Renal cortex interstitium (tissue), 15 donors: ENCODE data around the gene C12orf42. TPM values are rescaled to one million over a fixed set of nuclear protein-coding genes. Genes with fewer than 3 reads are reported as not detected.
A peak's percentile ranks its signal among the peaks of the same experiment; 100 is the strongest.

ENCODE experiments used
- DNase-seq, 11 donors: peaks; one replicate each; pipeline ENCODE4 v3.0.0-alpha.2; 2013; ENCODE audit warnings: low read depth in 9 of 11, low spot score in 4 of 11; ENCODE audit errors: extremely low read depth in 1 of 11
- long read RNA-seq, 16 experiments: transcript quantifications; one replicate each; lab custom pipeline, GENCODE V29; 2026
- polyA plus RNA-seq, 3 donors: library from polyadenylated mRNA; unstranded; fragments of 120-200 nt; gene quantifications; one replicate each; pipeline ENCODE4 v1.2.1, GENCODE V29; 2013; ENCODE audit not compliant: insufficient read length in 3 of 3

C12orf42 gene
- under 1 TPM in 1 of 3 donors, not detected in 2; 0.13 TPM for polyA plus RNA-seq
- long read RNA-seq, donor 1, result 0 reads
- long read RNA-seq, donor 2, result 0 reads
- long read RNA-seq, donor 3, result 0 reads
- long read RNA-seq, donor 4, result 0 reads
- long read RNA-seq, donor 5, result 0 reads
- long read RNA-seq, donor 6, result 0 reads
- long read RNA-seq, donor 7, result 0 reads
- long read RNA-seq, donor 8, result 0 reads
- long read RNA-seq, donor 9, result 0 reads
- long read RNA-seq, donor 10, result 0 reads
- long read RNA-seq, donor 11, result 0 reads
- long read RNA-seq, donor 12, result 0 reads
- long read RNA-seq, donor 13, result 0 reads
- long read RNA-seq, donor 14, result 0 reads
- long read RNA-seq, donor 15, result 0 reads
- long read RNA-seq, donor 16, result 0 reads

DNA sequence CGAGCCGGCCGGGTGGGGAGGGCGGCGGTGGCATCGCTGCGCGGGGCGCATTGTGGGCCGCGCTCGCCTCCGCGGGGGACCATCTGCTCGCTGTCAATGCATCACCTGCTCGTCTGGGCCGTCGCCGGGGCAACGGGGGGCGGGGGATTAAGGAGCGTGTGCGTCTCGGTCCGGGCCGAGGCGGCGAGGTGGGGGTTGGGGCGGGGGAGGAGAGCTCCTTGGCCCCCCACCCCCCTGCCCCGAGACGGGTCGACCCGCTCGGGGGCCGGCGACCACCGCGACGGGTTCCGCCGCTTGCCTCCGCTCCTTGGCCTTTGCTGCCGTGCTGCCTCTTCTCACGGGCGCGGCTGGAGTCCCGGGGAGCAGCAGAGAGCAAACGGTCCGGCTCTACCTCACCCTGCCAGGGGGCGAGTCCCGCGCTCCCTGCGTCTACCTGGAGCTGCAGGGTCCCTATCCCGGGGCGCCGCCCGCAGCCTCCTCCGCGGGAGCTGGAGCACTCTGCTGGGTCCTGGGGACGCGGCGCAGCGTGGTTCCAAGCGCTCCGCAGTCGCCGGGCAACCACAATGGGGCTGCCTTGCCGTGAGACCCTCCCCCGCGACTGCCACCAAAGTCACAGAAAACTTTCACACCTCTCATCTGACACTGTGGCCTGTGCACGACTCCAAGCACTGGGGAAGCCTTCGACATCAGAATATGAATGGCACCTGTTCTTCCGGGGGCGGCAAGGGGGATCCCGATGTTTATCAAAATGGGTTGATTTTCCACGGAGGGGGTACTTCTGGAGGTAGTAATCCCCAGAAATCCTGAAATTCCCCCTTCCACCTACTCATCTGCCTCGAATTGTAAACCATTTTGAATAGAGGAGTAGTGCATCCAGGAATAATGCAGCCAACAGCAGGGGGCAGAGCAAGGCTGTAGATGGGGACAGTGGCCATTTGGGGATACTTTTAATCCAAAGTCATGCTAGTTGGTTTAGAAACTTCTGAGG lies at the start of gene C12orf42:
Gene C12orf42 (minus strand): TSS at position 500 of the 988 bp plus-strand sequence. CDS start 17,542 bp downstream, outside the sequence.
- DNase-seq, result peak in 9 of 11 donors; percentile 24 to 40 (median 36)

DNA sequence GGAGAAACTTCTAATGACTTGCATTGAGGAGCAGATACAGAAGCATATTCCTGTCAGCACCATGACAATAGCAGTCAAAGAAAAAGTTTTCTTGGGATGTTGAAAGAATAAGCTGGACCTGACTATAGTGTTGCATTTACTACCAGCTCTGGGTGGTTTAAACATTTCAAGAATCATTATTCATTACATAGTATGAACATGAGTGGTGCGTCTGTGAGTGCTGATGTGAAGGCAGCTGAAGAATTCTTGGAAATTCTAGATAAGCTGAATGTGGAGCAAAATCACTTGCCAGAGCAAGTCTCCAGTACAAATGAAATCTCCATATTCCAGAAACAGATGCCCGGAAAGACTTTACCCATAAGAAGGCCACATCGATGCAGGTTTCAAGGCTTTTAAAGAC lies 46.3 kb upstream of the C12orf42 start:
- DNase-seq, result no peak

DNA sequence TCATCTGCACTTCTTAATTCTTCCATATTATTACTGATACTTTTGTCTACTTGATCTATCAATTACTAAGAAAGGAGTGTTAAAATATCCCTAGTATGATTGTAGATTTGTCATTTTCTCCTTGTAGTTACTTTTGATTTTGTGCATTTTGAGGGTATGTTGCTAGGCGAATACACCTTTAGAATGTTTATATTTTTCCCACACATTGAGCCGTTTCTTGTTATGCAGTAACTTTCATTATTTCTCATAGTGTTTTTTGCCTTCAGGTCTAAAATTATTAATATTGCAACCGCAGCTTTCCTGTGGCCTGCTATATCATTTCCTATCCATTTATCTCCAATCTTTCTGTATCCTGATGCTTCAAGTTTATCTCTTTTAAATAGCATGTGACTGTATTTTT lies 44.6 kb upstream of the C12orf42 start:
- no peak for DNase-seq

DNA sequence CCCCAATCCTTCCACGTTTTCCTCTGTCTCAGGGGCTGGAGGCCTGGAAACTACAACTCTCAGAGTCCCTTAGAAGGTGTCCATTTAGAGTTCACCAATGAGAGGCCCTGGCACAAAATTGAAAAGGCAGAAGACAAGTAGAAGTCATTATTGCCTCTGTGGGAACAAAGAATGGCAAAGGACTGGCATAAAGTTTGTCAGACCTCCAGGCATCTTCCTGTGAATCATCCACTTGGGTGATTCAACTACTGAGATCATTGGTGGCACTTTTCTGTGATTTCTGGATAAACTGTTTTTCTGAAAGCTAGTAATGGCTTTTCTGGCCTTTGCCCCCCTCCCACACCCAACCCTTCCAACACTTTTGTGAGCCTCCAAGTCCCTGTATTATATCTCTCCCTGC lies 42.6 kb upstream of the C12orf42 start:
- no peak for DNase-seq

DNA sequence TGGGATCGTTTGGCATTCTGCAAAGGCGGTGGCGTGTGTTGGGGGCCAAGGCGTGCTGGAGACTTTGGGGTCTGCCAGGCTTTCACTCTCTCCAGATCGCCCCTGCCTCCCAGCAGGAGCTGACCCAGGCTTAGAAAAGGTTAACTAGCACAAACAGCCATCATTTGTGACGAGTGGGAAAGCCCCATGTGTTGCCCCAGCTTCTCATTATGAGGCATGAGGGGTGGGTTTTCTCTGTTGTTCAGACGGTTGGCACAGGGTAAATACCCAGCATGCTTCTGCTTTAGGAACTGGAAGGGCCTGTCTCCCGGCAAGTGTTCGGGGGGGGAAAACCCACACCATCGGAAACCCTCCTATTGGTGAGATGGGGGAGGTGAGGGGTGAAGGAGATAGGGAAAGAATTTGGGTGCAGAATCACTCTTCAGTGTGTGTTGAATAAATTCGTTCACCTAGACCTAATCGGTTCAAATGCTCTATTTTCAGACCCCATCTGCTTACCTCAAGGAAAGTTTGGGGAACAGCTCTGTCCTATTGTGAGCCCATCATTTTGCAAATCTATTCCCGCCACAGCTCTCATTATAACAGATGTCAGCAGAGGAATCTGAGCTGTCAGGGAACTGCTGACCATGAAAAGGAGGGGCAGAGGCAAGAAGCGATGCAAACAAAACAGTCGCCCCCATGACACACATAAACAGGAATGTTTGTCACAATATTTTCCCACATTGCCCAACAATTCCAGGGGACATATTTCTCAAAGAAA lies 34.7 kb upstream of the C12orf42 start:
- DNase-seq, result no peak

DNA sequence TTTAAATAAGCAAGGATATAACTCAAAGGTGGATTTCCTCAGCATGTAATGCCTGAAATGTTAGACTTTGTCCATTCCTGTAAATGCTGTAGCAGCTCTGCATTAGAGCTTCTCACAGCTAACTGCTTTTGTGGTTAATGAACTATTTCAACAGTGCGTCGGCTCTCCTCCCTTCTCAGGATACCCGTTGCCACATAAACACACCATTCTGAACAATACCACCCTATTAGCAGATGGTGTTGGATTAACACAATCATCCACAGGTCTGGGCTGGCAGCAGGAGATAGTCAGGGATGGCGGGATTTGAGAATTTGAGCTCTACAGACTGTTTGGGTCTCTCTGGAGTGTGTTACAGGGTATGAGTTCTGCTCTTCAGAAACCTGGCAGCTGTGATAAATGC lies 33.5 kb upstream of the C12orf42 start:
- peak in 8 of 11 donors; percentile 10 to 34 (median 24) for DNase-seq

DNA sequence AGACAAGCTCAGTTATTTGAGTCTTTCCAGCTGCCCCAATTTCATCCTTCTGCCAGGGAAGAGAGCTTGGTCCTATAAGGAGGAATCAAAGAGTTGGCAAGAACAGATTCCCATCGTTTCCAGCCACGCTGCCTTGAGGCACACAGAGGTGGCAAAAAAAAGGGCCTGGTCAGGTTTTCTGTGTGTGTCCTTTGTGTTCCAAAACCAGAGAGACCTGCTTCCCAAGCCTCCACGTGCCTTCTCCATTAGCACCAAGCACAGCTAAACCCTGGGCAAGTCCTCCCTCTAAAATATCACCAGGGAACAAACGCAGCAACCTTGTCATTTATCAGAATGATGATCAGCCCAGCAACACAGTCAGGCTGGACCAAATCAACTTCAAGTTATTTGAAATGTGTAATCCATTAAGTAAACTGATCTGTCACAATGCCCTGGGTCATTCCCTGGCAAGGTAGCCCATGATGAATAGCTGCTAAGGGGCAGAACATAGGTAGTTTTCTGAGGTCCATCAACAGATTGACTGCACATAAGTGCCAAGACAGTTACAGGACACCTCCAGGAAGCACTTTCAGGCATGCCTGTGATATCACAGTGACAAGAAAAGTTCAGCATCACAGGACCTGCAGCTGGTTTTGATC lies 28.6 kb upstream of the C12orf42 start:
- no peak for DNase-seq

DNA sequence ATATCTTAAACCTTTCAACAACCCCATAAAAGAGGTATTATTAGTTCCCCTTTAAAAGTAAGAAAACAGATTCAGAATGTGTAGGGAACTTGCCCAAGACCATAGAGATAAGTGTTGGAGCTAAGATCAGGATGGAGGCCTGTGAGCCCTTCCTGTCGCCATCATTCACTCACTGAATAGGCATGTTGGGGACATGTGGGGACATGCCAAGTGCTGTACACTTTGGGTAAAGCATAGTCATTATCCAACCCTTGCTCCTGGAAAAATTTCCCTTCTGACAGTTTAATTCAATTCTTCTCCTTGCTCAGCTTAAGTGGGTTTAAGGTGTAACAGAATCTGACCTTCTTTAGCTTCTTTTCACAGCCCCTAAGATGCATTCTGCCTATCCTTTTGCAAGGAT lies 28.0 kb upstream of the C12orf42 start:
- DNase-seq, result no peak

DNA sequence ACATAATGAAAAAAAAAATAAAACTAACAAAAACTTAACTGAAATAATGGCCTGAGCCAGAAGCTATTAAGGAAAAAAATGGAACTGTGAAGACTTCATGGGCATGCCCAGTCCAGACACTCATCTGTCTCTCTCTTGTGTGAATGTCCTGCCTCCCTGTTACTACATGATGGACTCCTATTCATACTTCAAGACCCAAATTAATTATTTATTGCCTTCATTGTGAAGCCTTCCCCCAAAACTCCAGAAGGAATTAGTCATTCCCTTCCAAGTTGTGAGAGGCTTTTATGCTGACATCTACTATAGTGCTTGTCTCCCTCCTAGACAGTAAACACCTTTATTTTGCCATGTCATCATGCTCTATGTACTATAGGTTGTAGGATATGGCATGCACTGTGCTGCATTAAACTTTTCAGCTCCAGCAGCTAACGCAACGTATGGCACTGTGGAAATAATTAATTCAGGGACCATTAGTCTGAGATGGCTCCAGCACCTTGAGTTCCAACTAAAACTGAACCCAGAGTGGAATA lies 25.0 kb upstream of the C12orf42 start:
- DNase-seq, result no peak

DNA sequence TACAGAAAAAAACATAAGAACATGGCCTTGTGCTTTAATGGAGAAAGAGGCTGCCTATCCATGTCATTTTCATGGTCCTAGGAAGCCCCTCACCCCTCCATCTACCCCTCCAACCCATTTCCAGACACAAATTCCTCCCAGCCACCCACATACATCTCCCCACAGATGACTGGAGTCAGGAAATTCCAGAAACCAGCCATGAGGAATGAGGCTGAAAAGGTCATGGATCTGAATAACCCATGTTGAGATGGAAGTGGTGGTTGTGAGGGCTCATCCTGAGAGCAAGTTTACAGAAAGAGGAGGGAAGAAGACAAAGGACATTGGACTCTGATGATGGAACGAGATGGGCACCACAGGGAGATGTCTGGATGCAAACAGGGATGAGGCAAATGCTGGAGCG lies 23.9 kb upstream of the C12orf42 start:
- DNase-seq, result no peak

DNA sequence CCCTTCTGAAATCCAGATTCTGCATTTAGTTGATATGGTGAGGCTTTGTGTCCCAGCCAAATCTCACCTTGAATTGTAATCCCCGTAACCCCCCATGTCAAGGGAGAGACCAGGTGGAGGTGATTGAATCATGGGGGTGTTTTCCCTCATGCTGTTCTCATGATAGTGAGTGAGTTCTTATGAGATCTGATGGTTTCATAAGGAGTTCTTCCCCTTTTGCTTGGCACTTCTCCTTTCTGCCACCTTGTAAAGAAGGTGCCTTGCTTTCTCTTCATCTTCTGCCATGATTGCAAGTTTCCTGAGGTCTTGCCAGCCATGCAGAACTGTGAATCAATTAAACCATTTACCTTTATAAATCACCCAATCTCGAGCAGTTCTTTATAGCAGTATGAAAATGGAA lies 23.1 kb upstream of the C12orf42 start:
- no peak for DNase-seq

DNA sequence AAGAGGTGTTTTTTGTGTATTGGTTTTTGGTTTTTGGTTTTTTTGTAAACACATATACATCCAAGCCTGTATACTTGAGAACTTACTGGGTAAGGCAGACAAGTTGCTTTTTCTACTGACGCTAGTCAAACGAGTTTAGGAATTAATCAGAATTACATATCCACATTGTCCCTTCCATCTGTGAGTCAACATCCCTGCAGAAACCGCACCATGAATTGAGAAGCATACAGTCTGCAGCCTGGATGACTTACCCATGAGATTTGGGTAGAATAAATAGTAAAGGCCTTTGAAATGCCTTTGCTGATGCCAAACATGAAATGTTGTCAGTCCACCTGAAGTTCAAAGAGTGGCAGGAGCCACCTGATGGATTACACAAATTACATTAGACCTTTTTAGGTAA lies 21.4 kb upstream of the C12orf42 start:
- no peak for DNase-seq

DNA sequence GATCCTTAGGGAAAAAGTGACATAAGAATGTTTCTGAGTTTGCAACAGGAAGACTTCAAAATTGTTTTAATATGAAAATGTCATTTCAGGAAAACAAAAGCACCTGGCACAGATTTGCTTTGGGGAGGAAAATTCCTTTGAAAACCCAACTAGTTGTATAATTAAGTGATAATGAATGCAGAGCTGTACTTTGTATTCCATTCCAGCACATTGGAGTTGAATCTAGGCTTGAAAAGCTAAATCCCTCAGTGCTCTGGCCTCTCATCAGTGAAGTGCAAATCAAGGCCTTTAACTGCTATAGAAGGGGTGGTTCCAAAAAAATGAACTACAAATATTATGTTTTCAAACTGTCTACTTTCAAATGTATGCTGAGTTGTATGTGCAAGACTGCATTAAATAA lies 19.6 kb upstream of the C12orf42 start:
- DNase-seq, result no peak

DNA sequence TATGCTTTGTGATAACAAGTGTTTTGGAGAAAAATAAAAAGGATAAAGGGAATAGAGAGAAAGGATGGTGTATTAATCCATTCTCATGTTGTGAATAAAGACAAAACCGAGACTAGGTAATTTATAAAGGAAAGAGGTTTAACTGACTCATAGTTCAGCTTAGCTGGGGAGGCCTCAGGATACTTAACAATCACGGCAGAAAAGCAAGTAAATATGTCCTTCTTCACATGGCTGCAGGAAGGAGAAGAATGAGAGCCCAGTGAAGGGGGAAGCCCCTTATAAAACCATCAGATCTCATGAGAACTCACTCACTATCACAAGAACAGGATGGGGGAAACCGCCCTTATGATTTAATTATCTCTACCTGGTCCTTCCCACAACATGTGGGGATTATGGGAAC lies 18.1 kb upstream of the C12orf42 start:
- DNase-seq, result no peak

DNA sequence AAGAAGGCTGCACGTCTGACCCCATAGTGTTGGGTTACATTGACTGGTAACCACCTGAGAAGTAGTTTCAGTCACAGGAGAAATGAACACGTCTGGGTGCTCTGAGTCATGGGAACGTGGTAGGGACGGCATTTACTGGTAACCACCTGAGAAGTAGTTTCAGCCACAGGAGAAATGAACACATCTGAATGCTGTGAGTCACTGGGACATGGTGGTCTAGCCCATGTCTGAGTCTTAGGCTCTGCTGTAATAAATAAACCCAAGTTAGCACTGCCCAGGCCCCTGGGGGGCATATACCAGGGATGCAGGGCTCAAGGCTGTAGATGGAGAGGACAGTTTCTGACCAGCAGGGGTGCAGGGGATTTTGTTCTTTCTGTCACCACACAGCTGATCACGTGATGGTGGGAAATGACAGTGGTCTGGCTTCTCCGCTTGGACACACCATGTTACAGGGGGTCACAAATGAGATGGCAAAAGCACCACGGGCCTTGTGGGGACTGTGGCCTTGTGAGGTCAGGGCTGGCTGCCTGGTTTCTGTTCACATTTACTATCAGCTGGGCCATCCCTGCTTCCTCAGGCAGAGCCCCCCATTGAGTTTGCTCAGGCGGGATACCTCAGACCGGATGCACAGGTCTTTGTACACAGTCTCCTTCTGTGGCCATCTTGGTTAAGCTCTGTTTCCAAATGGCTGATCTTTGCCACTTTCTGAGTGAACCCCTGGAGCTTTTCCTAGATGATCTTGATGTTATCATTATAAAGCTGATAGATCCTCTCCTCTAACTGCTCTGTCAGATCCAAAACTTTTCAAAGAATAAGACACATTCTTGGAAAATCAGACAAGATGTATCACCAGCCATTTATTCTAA lies 9.8 kb upstream of the C12orf42 start:
- no peak for DNase-seq

DNA sequence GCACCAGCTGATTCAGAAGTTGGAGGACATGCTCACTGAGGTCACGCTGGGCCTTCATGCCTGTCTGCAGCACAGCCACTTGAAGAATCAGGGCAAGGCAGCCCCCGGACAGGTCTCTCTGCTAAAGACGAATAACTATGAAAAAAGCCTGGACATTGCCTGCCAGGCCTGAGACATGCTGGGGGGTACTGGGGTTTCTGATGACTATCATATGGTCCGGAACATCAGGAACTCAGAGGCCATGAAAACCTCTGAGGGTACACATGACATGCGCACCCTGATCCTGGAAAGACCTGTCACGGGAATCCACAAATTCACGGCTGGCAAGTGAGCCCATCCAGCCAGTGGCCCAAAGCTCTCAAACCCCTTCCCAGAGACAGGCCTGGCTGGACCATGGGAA lies 8.8 kb upstream of the C12orf42 start:
- DNase-seq, result no peak

DNA sequence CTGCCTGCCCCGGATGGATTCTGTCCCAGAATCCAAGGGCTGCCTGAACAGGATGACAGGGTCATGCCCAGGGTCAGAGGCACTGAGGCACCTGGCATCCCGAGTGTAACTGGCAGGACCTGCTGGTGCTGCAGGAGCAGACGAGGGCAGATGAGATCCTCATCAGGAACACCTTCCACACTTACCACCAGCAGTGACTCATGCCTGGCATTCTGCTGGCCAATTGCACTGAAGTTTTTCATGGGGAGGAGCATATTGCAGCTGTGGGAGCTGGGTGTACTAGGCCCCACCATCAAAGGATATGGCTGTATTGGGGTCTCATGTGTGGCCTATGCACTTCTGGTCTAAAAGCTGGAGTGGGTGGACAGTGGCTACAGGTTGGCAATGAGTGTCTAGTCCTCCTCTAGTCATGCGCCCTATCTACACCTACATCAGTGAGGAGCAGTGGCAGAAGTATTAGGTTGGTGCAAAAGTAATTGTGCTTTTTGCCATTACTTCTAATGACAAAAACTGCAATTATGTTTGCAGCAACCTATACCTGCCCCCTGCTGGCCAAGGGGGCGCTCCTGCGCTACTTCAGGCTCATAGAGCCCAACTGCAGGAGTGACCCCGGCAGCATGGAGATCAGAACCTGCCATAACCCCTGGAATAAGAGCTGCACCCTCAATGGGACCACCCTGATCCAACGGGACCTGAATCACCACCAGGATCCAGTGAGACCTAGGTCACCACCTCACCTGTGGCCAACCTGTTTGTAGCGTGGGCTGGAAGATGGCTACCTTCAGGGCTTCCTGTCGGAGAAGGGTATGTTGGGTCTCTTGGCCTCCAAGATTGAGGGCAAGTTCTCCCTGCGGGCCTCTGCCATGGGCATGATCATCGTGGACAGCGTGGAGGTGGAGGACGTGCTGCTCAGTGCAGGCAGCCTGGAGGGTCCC lies 8.0 kb upstream of the C12orf42 start:
- DNase-seq, result no peak
